Right lobe of liver (tissue), 6 donors: ENCODE results near the gene ZNF597. TPM values are rescaled to one million over a fixed set of nuclear protein-coding genes. Genes with fewer than 3 reads are reported as not detected.

ENCODE experiments used
- ATAC-seq, 4 donors: fragments of 200-7000 bp; cut with Tn5 transposase; one replicate each; pipeline ENCODE4 v1.9.1; 2020; ENCODE audit warnings: mild to moderate bottlenecking in 4 of 4, moderate library complexity in 4 of 4
- DNase-seq, 3 donors: peaks; one replicate each; pipeline ENCODE4 v3.0.0-alpha.2; 2020
- H3K27ac ChIP-seq, 3 donors: fragments of 200-600 bp; one replicate each; pipeline ENCODE4 v1.8.0; 2022
- H3K27me3 ChIP-seq, 2 donors: fragments of 200-600 bp; one replicate each; pipeline ENCODE4 v1.8.0; 2022
- H3K36me3 ChIP-seq, 4 donors: fragments of 200-600 bp; sonication (generic) in 1 of 4; one replicate each; pipeline versions ENCODE4 v1.5.1 to v1.8.0; 2017 to 2022; ENCODE audit warnings: control low read depth in 1 of 4
- H3K4me1 ChIP-seq, 4 donors: fragments of 200-600 bp; sonication (generic) in 1 of 4; one replicate each; pipeline versions ENCODE4 v1.5.1 to v1.8.0; 2017 to 2022; ENCODE audit warnings: control low read depth in 1 of 4
- H3K4me3 ChIP-seq, 3 donors: fragments of 200-600 bp; one replicate each; pipeline ENCODE4 v1.8.0; 2022
- H3K9me3 ChIP-seq, 4 donors: fragments of 200-600 bp; sonication (generic) in 1 of 4; one replicate each; pipeline versions ENCODE4 v1.5.1 to v1.8.0; 2017 to 2022; ENCODE audit warnings: control low read depth in 1 of 4
- POLR2A ChIP-seq: fragments of 450-650 bp; IDR thresholded peaks from one replicate; pipeline ENCODE4 v1.6.1; 2017; ENCODE audit warnings: antibody characterized with exemption, mild to moderate bottlenecking
- WGBS: methylation state at CpG from one replicate; pipeline ENCODE4 v1.1.6; 2018; ENCODE audit warnings: low coverage, low lambda C conversion rate; ENCODE audit not compliant: insufficient coverage; ENCODE audit errors: missing lambda C conversion rate; 5-methylcytosine and 5-hydroxymethylcytosine counted together
- intact Hi-C, 2 donors: fragments of 100-400 bp; cut with DNase I; formaldehyde crosslinking; loops; one replicate each; pipeline versions ENCODE4 v1.11.2 to v1.14.1; 2022
- microRNA-seq, 2 donors: library from miRNA; unstranded; fragments of <30 nt; microRNA quantifications; one replicate each; pipeline ENCODE4, GENCODE V29; 2019 to 2020
- small RNA-seq, 2 experiments: library from RNA; depleted of rRNA; stranded (forward); fragments of <200 nt; gene quantifications; one replicate each; pipeline ENCODE3, GENCODE V24; 2016
- total RNA-seq, 6 experiments: library from RNA; depleted of rRNA in 2 of 6; stranded (reverse); fragments of >200 nt in 2 of 6; fragmentation: NEBNext Ultra II Directional in 3 of 6; extraction: Animal tissue kit (Norgen Biotek cat#: 25700) in 3 of 6; gene quantifications; one replicate each; pipeline versions ENCODE4 v1.1.0 to v1.2.4, GENCODE V29; 2016 to 2023
- TF ChIP-seq, protein P1 (sequence below), 4 donors: fragments of 200-600 bp in 3 of 4; fragments of 450-650 bp in 1 of 4; IDR thresholded peaks; one replicate each; pipeline versions ENCODE4 v1.5.1 to v1.8.0; 2016 to 2022; ENCODE audit warnings: antibody characterized with exemption in 4 of 4, mild to moderate bottlenecking in 2 of 4
- donor health status: DM: no; HTN: yes; CAD: no.
- donor health status: DM: no; HTN: no; CAD: no.
- donor health status: DM: no; HTN: no; CAD: no.
- donor health status: DM: no; HTN: yes; CAD: no.
- donor health status: DM: no; HTN: yes; CAD: no.

Gene ZNF597
- total RNA-seq, 6 experiments from 2014 or later = 0.86 to 1.7 (median 1.1) TPM

DNA sequence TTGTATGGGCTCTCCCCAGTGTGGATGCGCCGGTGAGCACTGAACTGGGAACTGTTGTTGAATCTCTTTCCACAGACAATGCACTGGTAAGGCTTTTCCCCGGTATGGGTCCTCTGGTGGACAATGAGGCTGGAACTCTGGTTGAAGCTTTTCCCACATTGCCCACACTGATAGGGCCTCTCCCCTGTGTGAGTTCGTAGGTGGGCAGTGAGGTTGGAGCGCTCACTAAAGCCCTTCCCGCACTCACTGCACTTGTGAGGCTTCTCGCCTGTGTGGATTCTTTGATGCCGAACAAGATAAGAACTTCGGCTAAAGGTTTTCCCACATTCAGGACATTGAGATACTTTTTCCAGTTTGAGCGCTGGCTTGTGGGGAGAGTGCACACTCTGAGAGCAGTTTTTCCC lies 60.3 kb downstream of the ZNF597 start:
- Histone ChIP-seq H3K4me3 (no peak overlapping the region), H3K9me3 (peaks cover 0 to 60% (median 41%) of the 10 kb centered on the region in 4 donors), H3K27me3 (no peaks in the 10 kb centered on the region), H3K36me3 (peaks cover 0 to 25% (median 14%) of the 10 kb centered on the region in 4 donors), H3K27ac (no peak overlapping the region), H3K4me1 (no peaks in the 10 kb centered on the region)
- DNase-seq (no peak), ATAC-seq (no peak)
- TF ChIP-seq POLR2A = no peak
- TF ChIP-seq, protein P1, sequence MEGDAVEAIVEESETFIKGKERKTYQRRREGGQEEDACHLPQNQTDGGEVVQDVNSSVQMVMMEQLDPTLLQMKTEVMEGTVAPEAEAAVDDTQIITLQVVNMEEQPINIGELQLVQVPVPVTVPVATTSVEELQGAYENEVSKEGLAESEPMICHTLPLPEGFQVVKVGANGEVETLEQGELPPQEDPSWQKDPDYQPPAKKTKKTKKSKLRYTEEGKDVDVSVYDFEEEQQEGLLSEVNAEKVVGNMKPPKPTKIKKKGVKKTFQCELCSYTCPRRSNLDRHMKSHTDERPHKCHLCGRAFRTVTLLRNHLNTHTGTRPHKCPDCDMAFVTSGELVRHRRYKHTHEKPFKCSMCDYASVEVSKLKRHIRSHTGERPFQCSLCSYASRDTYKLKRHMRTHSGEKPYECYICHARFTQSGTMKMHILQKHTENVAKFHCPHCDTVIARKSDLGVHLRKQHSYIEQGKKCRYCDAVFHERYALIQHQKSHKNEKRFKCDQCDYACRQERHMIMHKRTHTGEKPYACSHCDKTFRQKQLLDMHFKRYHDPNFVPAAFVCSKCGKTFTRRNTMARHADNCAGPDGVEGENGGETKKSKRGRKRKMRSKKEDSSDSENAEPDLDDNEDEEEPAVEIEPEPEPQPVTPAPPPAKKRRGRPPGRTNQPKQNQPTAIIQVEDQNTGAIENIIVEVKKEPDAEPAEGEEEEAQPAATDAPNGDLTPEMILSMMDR (IDR thresholded peaks at IDR 0.05) = no peak
- intact Hi-C loops = loop anchor here in 1 of 2 donors (10.0 kb wide), 1 partner anchor 78 kb away; the partner anchor contains the start of genes TIGD7 and ZNF75A
- WGBS = 96% methylated on average over 7 of the region's 10 CpGs

Small RNA genes lying within 50 kb of the gene (microRNA-seq; reads per million reads assigned to microRNA genes)
- gene MIR6126 = 0 reads per million in 2 donors

Small RNA genes lying within 50 kb of the gene (small RNA-seq; reads per million reads assigned to genes)
- 0 reads per million in 2 experiments for gene MIR6126

Other genes starting within 250 kb of the ZNF597 start
- gene ZNF200, start 208.3 kb downstream of the ZNF597 start, total RNA-seq = 1 to 10 TPM; 1.9 to 4.8 (median 3.5) TPM
- gene MEFV, start 186.9 kb downstream of the ZNF597 start, total RNA-seq = 1 to 10 TPM in 3 of 6 experiments, under 1 TPM in 3; 0.66 to 1.7 (median 1.0) TPM
- 10 to 100 TPM in 5 of 6 experiments, 1 to 10 TPM in 1; 7.1 to 13.9 (median 11.0) TPM for gene ZNF263, start 160.0 kb downstream of the ZNF597 start, total RNA-seq
- 1 to 10 TPM in 4 of 6 experiments, under 1 TPM in 2; 0.56 to 1.9 (median 1.7) TPM for gene TIGD7, start 138.1 kb downstream of the ZNF597 start, total RNA-seq
- 10 to 100 TPM in 4 of 6 experiments, 1 to 10 TPM in 2; 7.5 to 11.5 (median 10.5) TPM for gene ZNF75A, start 138.0 kb downstream of the ZNF597 start, total RNA-seq
- under 1 TPM in 1 of 6 experiments, not detected in 5; 0.49 TPM for gene OR2C1, start 87.6 kb downstream of the ZNF597 start, total RNA-seq
- gene ZSCAN32, start 42.5 kb downstream of the ZNF597 start, total RNA-seq = 1 to 10 TPM; 5.0 to 7.5 (median 5.6) TPM
- 1 to 10 TPM; 3.4 to 5.3 (median 4.1) TPM for gene ZNF174, start 42.3 kb downstream of the ZNF597 start, total RNA-seq
- 10 to 100 TPM; 25.0 to 46.6 (median 30.8) TPM for gene NAA60, start 176 bp upstream of the ZNF597 start, total RNA-seq
- gene C16orf90, start 52.0 kb upstream of the ZNF597 start, total RNA-seq = not detected
- gene CLUAP1, start 57.5 kb upstream of the ZNF597 start, total RNA-seq = 1 to 10 TPM; 3.8 to 9.8 (median 6.6) TPM
- gene NLRC3, start 133.9 kb upstream of the ZNF597 start, total RNA-seq = 1 to 10 TPM in 1 of 6 experiments, under 1 TPM in 5; 0.53 to 1.2 (median 0.64) TPM
- 1 to 10 TPM; 1.8 to 2.9 (median 2.2) TPM for gene SLX4, start 168.1 kb upstream of the ZNF597 start, total RNA-seq
- gene DNASE1, start 211.2 kb upstream of the ZNF597 start, total RNA-seq = 1 to 10 TPM; 1.4 to 6.2 (median 3.1) TPM